MCF 10A (cell line): Measurements from ENCODE around the gene FGGY. TPM values are rescaled to one million over a fixed set of nuclear protein-coding genes. Genes with fewer than 3 reads are reported as not detected.

Experiments
- BruUV-seq: library from RNA; stranded (reverse); fragments of 400-500 nt; replicated peaks from 2 replicates; lab custom pipeline; 2021; lab: Mats Ljungman, UMichigan
- CTCF ChIA-PET: fragments of 300-600 bp; sonication (Branson Sonifier 250); formaldehyde crosslinking; extraction: SDS; loops from one replicate; lab custom pipeline; 2021; ENCODE audit warnings: antibody characterized with exemption, inconsistent platforms; lab: Yijun Ruan, JAX
- POLR2A ChIA-PET: fragments of 300-600, 350-650 bp; sonication (Branson Sonifier 250); formaldehyde crosslinking; extraction: SDS; loops from one replicate; lab custom pipeline; 2020; ENCODE audit warnings: antibody characterized with exemption, inconsistent platforms; lab: Yijun Ruan, JAX
- DNase-seq: peaks from one replicate; pipeline ENCODE4 v3.0.0-alpha.2; 2018; ENCODE audit not compliant: unreplicated experiment
- H3K27ac Mint-ChIP-seq: one replicate; pipeline ENCODE4 v1.8.0; 2022; ENCODE audit warnings: mild to moderate bottlenecking, low read depth, mixed read lengths; ENCODE audit not compliant: unreplicated experiment
- H3K27me3 Mint-ChIP-seq: one replicate; pipeline ENCODE4 v1.8.0; 2022; ENCODE audit warnings: mixed read lengths; ENCODE audit not compliant: insufficient read depth, unreplicated experiment
- H3K36me3 Mint-ChIP-seq: one replicate; pipeline ENCODE4 v1.8.0; 2022; ENCODE audit warnings: mild to moderate bottlenecking, moderate library complexity, mixed read lengths; ENCODE audit not compliant: insufficient read depth, unreplicated experiment
- H3K4me1 Mint-ChIP-seq: one replicate; pipeline ENCODE4 v1.8.0; 2022; ENCODE audit warnings: mixed read lengths; ENCODE audit not compliant: insufficient read depth, unreplicated experiment
- H3K4me3 Mint-ChIP-seq: one replicate; pipeline ENCODE4 v1.8.0; 2022; ENCODE audit warnings: mild to moderate bottlenecking, moderate library complexity, mixed read lengths; ENCODE audit not compliant: unreplicated experiment
- H3K9me3 Mint-ChIP-seq: one replicate; pipeline ENCODE4 v1.8.0; 2022; ENCODE audit warnings: mixed read lengths; ENCODE audit not compliant: unreplicated experiment
- intact Hi-C: fragments of 100-400 bp; cut with micrococcal nuclease; formaldehyde crosslinking; loops from 2 replicates; pipeline ENCODE4 v1.14.1; 2022
- total RNA-seq: library from RNA; stranded (reverse); gene quantifications from 2 replicates; pipeline ENCODE4 v1.2.3, GENCODE V29; 2022
- TF ChIP-seq, protein P1 (sequence below): fragments of 200-600 bp; IDR thresholded peaks from one replicate; pipeline ENCODE4 v1.8.0; 2022; ENCODE audit warnings: antibody characterized with exemption, mild to moderate bottlenecking; ENCODE audit not compliant: unreplicated experiment

The FGGY gene
- total RNA-seq, 1 experiment from 2014 or later = 10.6 TPM

DNA sequence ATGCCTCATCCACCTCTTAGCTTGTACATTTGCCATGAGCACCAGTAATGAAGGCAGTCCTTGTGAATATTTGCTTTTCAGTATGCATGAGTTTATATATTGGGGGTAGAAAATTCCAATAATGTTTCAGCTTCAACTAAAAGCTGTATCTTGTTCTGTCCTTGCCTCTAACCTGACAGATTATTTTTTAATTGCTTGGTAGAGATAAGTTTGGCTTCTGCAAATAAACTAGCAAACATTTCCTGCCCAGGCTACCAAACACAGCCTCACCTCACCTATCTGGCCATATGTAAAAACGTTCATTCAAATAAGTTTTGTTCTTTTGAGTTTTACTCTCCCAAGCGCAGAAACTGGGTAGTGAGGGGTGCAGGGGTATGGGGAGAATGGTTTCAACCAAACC, 442.2 kb downstream of the FGGY start:
- CTCF ChIA-PET = interaction anchor here (0.9 to 1.6 kb wide), 3 partner anchors 9 to 796 kb away, joined by 3 to 5 read pairs (median 5); no protein-coding TSS in a partner anchor
- Mint-ChIP-seq H3K36me3 (no peaks in the 10 kb centered on the region), H3K9me3 (peaks cover 11% of the 10 kb centered on the region), H3K27ac (no peak overlapping the region), H3K4me3 (no peak overlapping the region), H3K4me1 (no peaks in the 10 kb centered on the region), H3K27me3 (no peaks in the 10 kb centered on the region)
- intact Hi-C loops = no loop called here
- TF ChIP-seq, protein P1, sequence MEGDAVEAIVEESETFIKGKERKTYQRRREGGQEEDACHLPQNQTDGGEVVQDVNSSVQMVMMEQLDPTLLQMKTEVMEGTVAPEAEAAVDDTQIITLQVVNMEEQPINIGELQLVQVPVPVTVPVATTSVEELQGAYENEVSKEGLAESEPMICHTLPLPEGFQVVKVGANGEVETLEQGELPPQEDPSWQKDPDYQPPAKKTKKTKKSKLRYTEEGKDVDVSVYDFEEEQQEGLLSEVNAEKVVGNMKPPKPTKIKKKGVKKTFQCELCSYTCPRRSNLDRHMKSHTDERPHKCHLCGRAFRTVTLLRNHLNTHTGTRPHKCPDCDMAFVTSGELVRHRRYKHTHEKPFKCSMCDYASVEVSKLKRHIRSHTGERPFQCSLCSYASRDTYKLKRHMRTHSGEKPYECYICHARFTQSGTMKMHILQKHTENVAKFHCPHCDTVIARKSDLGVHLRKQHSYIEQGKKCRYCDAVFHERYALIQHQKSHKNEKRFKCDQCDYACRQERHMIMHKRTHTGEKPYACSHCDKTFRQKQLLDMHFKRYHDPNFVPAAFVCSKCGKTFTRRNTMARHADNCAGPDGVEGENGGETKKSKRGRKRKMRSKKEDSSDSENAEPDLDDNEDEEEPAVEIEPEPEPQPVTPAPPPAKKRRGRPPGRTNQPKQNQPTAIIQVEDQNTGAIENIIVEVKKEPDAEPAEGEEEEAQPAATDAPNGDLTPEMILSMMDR = no peak
- BruUV-seq = no TSS peak
- POLR2A ChIA-PET = interaction anchor here (1.0 to 1.2 kb wide), 2 partner anchors 11 to 13 kb away, joined by 3 to 6 read pairs; no protein-coding TSS in a partner anchor
- no peak for DNase-seq

DNA sequence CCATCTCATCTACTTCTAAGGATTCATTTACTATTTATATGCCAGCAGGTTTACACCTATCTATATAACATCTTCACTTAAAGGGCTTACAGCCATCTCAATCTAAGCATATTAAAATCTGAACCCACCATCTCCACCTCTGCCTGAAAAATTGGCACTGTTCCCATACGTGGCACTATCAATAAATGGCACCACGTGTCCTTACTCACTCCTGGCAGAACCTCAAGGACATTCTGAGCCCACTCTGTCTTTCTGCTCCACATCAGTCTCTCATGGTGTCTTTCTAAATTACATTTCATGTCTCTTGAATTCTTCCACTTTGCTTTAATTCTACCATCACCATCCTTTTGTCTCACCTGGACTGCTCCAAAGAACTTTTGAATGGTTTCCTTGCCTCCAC, 445.6 kb downstream of the FGGY start:
- no peak overlapping the region for H3K4me3 Mint-ChIP-seq
- POLR2A ChIA-PET = no interaction called here
- intact Hi-C loops = no loop called here
- no peaks in the 10 kb centered on the region for H3K27me3 Mint-ChIP-seq
- no peak for DNase-seq
- no peaks in the 10 kb centered on the region for H3K9me3 Mint-ChIP-seq
- CTCF ChIA-PET = no interaction called here
- BruUV-seq = no TSS peak
- TF ChIP-seq, protein P1 = no peak
- no peaks in the 10 kb centered on the region for H3K36me3 Mint-ChIP-seq
- H3K27ac Mint-ChIP-seq = no peak overlapping the region
- no peaks in the 10 kb centered on the region for H3K4me1 Mint-ChIP-seq

DNA sequence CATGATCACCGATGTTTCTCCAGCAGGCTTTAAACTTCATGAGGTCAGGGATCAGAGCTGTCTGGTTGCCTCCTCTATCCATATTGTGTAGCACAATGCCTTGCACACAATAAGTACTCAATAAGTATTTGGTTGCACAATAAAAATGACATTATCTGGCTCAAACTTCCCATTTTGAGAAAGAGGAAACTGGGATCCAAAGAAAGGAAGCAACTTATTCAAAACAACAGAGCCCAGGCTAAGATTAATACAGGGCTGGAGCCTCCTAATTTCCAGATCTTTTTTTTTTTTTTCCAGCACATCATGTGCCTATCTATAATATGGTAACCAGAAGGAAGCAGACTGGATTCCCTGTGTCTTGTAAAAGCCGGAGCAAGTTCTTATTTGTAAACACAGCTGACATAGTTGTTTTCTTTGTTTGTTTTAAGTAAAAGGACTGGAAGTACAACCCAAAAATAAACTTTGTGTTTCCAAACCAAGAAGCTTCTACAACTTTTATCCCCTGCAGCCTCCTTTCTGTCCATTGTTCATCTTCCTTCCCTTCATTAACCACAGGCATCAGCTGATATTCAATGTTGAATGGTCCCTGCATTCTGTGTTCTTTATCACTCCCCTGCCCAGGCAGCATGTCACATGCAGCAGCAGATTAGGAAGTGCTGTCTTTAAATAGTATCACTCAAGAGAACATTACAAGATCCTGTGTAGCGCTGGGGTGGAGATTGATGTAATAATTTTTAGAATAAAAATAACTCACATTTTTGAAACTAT, 446.6 kb downstream of the FGGY start:
- Mint-ChIP-seq H3K9me3 (no peaks in the 10 kb centered on the region), H3K4me3 (no peak overlapping the region), H3K27me3 (no peaks in the 10 kb centered on the region), H3K27ac (peak overlapping the region; percentile 2), H3K36me3 (no peaks in the 10 kb centered on the region), H3K4me1 (no peaks in the 10 kb centered on the region)
- ChIA-PET CTCF (interaction anchor here (0.6 kb wide), 2 partner anchors 40 to 45 kb away, joined by 4 to 5 read pairs; no protein-coding TSS in a partner anchor), POLR2A (interaction anchor here (1.2 kb wide), 1 partner anchor 12 kb away, joined by 4 read pairs; no protein-coding TSS in a partner anchor)
- no peak for DNase-seq
- intact Hi-C loops = no loop called here
- BruUV-seq = no TSS peak
- TF ChIP-seq, protein P1 = no peak

DNA sequence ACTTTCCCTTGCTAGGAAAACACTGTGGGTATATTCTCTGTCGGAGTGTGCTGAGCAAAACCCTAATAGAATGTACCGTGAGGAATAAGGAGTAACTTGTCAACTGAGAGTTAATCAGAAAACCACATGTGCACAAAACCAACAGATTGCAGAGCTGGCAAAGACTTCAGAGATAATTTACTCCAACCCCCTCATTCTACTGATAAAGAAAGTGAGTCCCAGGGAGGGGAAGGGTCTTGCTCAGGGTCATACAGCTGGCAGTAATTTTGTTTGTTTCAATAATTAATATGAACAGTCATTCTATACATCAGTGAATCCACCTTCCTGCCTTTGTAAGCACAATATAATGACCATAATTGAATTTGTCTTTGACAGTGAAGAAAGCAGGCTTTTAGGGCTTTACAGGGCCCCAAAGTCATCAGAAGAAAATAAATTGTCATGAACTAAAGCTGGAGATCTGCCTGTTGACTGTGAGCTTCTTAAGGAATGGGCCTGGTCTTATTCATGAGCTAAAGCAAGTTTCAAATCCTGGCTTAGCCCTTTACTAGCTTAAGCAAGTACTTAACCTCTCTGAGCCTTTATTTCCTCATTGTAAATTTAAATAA, 450.6 kb downstream of the FGGY start:
- Mint-ChIP-seq H3K4me3 (no peak overlapping the region), H3K27ac (no peak overlapping the region), H3K36me3 (peaks cover 4% of the 10 kb centered on the region), H3K9me3 (no peaks in the 10 kb centered on the region), H3K27me3 (no peaks in the 10 kb centered on the region), H3K4me1 (peaks cover 18% of the 10 kb centered on the region)
- CTCF ChIA-PET = interaction anchor here (0.6 to 3.9 kb wide), 6 partner anchors 8 to 811 kb away, joined by 3 to 15 read pairs (median 4); no protein-coding TSS in a partner anchor
- DNase-seq = no peak
- no TSS peak for BruUV-seq
- POLR2A ChIA-PET = interaction anchor here (1.4 to 6.5 kb wide), 4 partner anchors 16 to 965 kb away, joined by 3 to 79 read pairs (median 38); partner anchors contain the start of gene JUN
- TF ChIP-seq, protein P1 = no peak
- intact Hi-C loops = no loop called here
